Suprapubic skin (tissue), 4 donors: ENCODE data around the gene SPATS2L.

Experiments used
- CTCF ChIP-seq, 2 donors: fragments of 200-600 bp in 1 of 2; fragments of 450-650 bp in 1 of 2; sonication (generic) in 1 of 2; IDR thresholded peaks; one replicate each; pipeline ENCODE4 v1.5.1; 2016 to 2019; ENCODE audit warnings: antibody characterized with exemption in 2 of 2, mild to moderate bottlenecking in 1 of 2, moderate library complexity in 1 of 2
- EP300 ChIP-seq: sonication (generic); formaldehyde crosslinking; IDR thresholded peaks from one replicate; pipeline ENCODE4 v1.6.1; 2017; ENCODE audit warnings: antibody characterized with exemption
- POLR2A ChIP-seq, 2 donors: fragments of 450-650 bp; IDR thresholded peaks; one replicate each; pipeline ENCODE4 v1.6.1; 2017; ENCODE audit warnings: antibody characterized with exemption in 2 of 2, mild to moderate bottlenecking in 2 of 2, moderate library complexity in 2 of 2
- POLR2AphosphoS5 ChIP-seq, 3 donors: sonication (generic); formaldehyde crosslinking; IDR thresholded peaks; one replicate each; pipeline ENCODE4 v1.6.1; 2017; ENCODE audit warnings: antibody characterized with exemption in 3 of 3

GRCh38 chr2:200335657-200336056 lies 29.2 kb downstream of the SPATS2L start:
- TF ChIP-seq CTCF (IDR thresholded peaks at IDR 0.05): no peak
- TF ChIP-seq EP300: no peak
- TF ChIP-seq POLR2AphosphoS5 (IDR thresholded peaks at IDR 0.05): no peak
- TF ChIP-seq POLR2A (IDR thresholded peaks at IDR 0.05): no peak
